GM12801 (cell line): ENCODE data around the gene KCND3.

Source experiments
- TF ChIP-seq, protein P1 (sequence below): IDR thresholded peaks from one replicate; pipeline ENCODE4 v1.5.1; 2011; ENCODE audit warnings: control low read depth; ENCODE audit not compliant: insufficient read length; ENCODE audit errors: extremely low read depth

Gene KCND3

DNA sequence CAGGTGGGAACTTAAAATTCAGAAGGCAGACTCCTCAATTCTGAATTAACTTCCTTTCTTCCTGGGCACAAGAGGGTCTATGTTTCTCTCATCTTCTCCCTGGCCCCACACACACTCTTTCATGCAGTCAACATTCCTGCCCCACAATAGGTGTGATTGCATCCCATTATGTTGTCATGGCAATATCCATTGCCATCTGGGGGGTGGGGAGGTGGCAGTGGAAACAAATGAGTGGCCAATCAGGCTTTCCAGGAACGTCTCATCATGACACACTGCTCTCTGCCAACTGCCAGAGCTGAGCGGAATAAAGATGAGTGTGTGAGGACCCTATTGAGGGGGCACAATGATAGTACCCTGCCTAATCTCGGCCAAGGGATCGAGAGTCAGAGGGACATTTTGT is 80.4 kb downstream of the KCND3 start:
- TF ChIP-seq, protein P1, sequence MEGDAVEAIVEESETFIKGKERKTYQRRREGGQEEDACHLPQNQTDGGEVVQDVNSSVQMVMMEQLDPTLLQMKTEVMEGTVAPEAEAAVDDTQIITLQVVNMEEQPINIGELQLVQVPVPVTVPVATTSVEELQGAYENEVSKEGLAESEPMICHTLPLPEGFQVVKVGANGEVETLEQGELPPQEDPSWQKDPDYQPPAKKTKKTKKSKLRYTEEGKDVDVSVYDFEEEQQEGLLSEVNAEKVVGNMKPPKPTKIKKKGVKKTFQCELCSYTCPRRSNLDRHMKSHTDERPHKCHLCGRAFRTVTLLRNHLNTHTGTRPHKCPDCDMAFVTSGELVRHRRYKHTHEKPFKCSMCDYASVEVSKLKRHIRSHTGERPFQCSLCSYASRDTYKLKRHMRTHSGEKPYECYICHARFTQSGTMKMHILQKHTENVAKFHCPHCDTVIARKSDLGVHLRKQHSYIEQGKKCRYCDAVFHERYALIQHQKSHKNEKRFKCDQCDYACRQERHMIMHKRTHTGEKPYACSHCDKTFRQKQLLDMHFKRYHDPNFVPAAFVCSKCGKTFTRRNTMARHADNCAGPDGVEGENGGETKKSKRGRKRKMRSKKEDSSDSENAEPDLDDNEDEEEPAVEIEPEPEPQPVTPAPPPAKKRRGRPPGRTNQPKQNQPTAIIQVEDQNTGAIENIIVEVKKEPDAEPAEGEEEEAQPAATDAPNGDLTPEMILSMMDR: no peak

DNA sequence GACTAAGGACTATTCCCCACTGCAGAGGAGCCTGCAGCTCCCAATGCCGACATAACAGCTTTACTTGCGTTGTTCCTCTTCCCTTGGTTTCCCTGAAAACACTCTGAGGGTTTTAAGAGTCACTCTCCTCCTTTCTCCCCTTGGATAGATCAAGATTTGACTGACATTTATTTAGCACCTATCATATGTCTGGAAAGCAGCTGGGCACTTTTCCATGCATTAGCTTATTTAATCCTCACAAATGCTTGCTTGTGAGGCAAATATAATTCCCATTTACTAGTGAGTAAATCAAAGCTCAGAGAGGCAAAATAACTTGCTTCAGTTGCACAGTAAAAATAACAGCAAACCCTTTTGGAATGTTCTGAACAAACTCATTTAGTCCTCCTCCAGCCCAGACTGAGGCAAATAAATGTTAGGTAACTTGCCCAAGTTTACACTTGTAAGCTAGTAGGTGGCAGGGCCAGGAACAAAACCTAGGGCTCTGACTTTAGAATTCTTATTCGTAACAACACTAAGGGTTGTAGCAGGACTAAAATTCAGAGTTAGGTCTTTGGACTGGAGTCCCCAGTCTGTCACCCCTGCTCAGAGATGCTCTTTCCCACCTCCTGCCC is 81.4 kb downstream of the KCND3 start:
- TF ChIP-seq, protein P1: no peak

DNA sequence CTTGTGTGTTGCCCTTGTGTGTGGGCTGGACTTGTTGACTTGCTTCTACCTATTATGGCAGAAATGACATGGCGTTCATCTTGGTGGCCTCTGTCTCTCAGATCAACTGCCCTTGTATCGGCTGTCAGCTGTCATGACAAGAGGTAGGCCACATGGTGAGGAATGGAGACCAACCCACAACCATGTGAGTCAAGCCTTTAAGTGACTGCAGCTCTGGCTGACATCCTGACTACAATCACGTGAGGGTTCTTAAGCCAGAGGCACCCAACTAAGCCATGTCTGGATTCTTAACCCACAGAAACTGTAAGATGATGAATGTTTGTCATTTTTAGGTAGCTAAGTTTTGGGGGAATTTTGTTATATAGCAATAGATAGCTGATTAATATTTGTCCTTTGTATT is 82.1 kb downstream of the KCND3 start:
- TF ChIP-seq, protein P1: no peak

DNA sequence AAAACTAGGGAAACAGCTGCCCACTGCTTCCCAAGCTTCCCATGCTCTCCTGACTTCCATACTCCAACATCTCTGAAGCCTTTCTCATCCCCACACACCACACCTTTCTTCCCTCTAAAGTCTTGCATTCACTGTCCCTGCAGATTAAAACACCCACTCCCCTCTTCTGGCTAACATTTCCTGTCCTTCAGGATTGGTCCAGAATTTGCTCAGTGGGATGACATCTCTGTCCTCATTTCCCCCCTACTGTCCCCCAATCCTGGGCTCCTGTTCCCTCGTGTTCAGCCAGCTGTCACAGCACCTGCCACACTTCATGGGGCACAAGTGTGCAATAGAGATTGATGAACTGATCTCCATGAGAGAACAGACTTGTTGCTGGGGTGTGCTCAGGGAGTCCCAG is 82.7 kb downstream of the KCND3 start:
- TF ChIP-seq, protein P1: no peak

DNA sequence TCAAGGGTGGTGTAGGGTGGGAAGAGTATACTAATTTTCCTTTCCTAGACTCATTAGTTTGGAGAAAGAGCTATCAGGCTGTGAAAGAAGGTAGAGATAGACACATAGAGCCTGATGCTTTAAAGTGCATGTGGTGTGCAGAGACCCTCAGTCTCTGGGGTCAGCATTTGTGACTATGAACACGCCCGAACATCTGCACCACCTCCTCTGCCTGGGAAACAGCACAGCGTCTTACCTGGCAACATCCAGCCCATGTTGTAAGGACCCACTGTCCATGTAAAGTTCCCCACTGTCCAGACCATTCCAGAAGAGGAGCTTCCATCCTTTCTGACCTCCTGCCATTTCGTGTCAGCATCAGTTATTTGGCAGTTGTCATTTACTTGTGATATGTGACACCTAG is 83.4 kb downstream of the KCND3 start:
- TF ChIP-seq, protein P1: no peak

DNA sequence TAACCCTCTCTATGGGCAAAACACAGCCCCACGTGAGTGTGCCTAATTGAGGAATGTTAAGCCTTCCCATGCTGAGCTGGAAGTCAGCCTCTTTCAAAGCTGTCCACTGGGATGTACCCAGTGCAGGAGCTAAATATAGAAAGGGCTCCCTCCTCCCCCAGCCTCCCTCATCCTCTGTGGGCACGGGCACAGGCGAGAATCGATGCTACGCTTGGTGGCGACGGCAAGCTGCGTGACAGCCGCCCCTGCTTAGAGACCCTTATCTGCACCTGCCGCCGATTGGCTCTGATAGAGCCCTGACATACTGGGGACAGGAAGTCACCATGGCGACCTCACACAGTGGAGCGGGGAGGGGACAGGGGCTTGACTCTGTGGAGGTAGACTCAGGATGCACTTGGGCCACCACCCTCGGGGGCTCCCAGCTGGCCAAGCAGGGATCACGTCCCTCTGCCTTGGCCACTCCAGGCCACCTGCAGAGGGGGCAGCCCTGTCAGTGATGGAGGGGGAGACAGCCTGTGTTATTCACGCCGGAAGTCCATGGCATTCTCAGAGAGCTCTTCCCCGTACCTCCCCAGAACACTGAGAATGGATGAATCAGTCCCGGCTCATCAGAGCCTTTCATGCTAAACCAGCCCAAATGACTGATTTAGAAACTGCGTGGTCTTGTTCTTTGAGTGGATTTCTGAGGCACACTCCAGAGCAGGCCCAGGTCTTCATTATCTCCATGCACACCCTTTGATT is 84.8 kb downstream of the KCND3 start:
- TF ChIP-seq, protein P1: no peak

DNA sequence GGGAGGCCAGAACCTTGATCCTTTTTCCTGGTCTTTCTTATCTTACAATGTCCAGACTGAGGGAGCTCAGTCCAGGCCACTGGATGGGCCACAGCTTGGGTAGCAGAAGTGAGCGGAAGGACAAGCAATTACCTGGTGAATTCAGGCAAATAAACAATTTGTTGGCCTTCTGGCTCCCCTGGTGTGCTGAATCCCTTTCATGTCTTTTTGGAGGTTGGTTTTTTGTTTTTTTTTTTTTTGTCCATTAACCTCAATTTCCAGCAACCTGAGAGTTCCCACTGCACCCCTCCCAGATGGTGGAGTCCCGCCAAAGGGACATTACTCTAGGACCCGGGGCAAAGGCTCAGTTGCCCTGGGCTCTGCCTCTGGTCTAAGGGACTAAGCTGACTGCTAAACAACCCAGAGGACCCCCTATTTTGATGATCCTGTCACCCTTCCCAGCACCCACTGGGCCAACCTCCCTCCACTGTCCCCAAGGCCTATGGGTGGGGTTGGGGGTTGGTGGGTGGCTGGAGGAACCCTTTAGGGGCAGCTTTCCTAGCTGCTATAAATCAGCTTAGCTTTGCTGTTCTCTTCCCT is 85.5 kb downstream of the KCND3 start:
- TF ChIP-seq, protein P1: no peak
